Effector memory CD4-positive, alpha-beta T cell (primary cell): Measurements from ENCODE around the gene BTN3A1.
"Not testable (repeated sequence)": the region's sequence is repeated elsewhere in the genome, so short reads cannot be mapped to it uniquely, and the experiment has no call there.

ENCODE experiments used
- DNase-seq, 3 donors: peaks; one replicate each; pipeline ENCODE4 v3.0.0-alpha.2; 2020
- H3K27ac ChIP-seq: 2 replicates; pipeline ENCODE4 v1.7.0; 2013; ENCODE audit warnings: mild to moderate bottlenecking, low read length, moderate library complexity; ENCODE audit not compliant: insufficient read depth, poor library complexity, severe bottlenecking
- H3K27me3 ChIP-seq: replicated peaks from 2 replicates; pipeline ENCODE4 v1.7.0; 2013; ENCODE audit warnings: mild to moderate bottlenecking, low read length; ENCODE audit not compliant: insufficient read depth, control insufficient read depth, poor library complexity, severe bottlenecking
- H3K36me3 ChIP-seq: 2 replicates; pipeline ENCODE4 v1.7.0; 2013; ENCODE audit warnings: mild to moderate bottlenecking, low read length, moderate library complexity; ENCODE audit not compliant: control insufficient read depth, insufficient read depth
- H3K4me1 ChIP-seq: 2 replicates; pipeline ENCODE4 v1.7.0; 2013; ENCODE audit warnings: low read length, mild to moderate bottlenecking; ENCODE audit not compliant: control insufficient read depth, insufficient read depth, poor library complexity, severe bottlenecking
- H3K4me3 ChIP-seq: 2 replicates; pipeline ENCODE4 v1.7.0; 2013; ENCODE audit warnings: low read length, low read depth, mild to moderate bottlenecking; ENCODE audit not compliant: insufficient read depth, poor library complexity, severe bottlenecking
- H3K9me3 ChIP-seq: 2 replicates; pipeline ENCODE4 v1.7.0; 2013; ENCODE audit warnings: mild to moderate bottlenecking, low read length, moderate library complexity; ENCODE audit not compliant: control insufficient read depth

Gene BTN3A1

DNA sequence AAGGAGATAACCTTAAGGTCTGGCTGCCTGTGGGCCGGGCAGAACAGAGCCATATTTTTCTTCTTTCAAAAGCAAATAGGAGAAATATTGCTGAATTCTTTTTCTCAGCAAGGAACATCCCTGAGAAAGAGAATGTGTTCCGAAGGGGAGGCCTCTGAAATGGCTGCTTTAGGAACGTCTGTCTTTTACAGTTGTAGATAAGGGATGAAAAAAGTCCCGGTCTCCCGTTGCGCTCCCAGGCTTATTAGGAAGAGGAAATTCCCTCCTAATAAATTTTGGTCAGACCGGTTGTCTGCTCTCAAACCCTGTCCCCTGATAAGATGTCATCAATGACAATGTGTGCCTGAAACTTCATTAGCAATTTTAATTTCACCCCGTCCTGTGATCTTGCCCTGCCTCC lies 31.6 kb downstream of the BTN3A1 start:
- not testable (repeated sequence) for H3K9me3 ChIP-seq, DNase-seq, H3K27me3 ChIP-seq, H3K4me1 ChIP-seq, H3K4me3 ChIP-seq, H3K36me3 ChIP-seq, H3K27ac ChIP-seq

DNA sequence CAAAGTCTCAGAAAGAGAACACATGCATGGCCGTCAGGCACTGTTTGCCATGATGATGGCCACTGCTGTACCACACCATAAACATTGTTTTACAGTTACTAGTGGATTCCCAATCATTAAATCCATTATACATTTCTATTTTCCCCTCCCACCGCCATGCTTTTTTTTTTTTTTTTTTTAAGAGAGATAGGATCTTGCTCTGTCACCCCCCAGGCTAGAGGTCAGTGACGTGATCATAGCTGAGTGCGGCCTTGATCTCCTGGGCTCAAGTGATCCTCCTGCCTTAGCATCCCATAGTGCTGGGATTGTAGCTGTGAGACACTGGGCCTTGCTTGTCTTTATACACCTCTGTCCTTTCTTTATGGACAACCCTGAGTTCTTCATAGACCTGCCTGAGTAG lies 33.9 kb downstream of the BTN3A1 start:
- no peaks in the 10 kb centered on the region for H3K4me1 ChIP-seq
- H3K27me3 ChIP-seq: no peaks in the 10 kb centered on the region
- H3K36me3 ChIP-seq: no peaks in the 10 kb centered on the region
- no peak for DNase-seq
- no peak overlapping the region for H3K4me3 ChIP-seq
- H3K9me3 ChIP-seq: no peaks in the 10 kb centered on the region
- no peak overlapping the region for H3K27ac ChIP-seq

DNA sequence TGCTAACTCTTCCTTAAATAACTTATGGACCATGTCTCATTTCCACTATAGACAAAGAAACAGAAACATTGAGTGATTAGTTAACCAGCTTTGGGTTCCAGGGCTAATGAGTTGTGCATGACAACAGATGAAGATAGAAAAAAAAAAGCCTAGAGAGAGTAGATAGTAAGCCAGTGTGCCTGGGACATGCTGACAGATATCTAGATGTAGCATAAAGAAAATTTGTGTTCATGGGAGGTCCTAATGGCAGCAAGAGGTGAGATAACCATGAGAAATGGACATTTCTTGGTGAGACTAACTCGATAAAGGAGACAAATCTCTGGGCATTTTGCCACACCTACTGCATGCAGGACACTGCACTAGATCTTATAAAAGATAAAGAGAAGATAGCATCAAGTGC lies 35.5 kb downstream of the BTN3A1 start:
- H3K4me1 ChIP-seq: no peaks in the 10 kb centered on the region

DNA sequence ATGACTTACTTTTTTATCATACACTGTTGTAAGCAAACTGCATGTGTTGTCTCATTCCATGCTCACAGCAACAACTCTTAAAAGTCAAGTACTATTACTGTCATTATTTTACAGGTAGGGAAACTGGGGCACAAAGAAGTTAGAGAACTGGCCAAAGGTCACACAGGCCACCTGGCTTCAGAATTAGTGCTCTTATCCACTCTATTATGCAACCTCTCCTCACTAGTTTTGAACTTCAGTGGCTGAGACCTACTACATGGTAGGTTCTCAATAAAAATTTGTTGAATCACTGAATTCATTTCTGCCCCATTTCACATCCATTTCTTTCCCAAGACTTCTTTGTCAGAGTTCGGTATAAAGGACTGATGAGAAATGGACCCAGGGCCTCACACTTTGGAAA lies 35.9 kb downstream of the BTN3A1 start:
- Histone ChIP-seq H3K27me3 (no peaks in the 10 kb centered on the region), H3K4me3 (no peak overlapping the region), H3K36me3 (no peaks in the 10 kb centered on the region), H3K27ac (no peak overlapping the region), H3K4me1 (no peaks in the 10 kb centered on the region), H3K9me3 (no peaks in the 10 kb centered on the region)
- no peak for DNase-seq

More for the DNA sequence above, 35.5 kb downstream of the BTN3A1 start:
- H3K36me3 ChIP-seq: no peaks in the 10 kb centered on the region
- no peak overlapping the region for H3K27ac ChIP-seq
- no peak for DNase-seq
- no peaks in the 10 kb centered on the region for H3K27me3 ChIP-seq
- no peaks in the 10 kb centered on the region for H3K9me3 ChIP-seq
- no peak overlapping the region for H3K4me3 ChIP-seq

DNA sequence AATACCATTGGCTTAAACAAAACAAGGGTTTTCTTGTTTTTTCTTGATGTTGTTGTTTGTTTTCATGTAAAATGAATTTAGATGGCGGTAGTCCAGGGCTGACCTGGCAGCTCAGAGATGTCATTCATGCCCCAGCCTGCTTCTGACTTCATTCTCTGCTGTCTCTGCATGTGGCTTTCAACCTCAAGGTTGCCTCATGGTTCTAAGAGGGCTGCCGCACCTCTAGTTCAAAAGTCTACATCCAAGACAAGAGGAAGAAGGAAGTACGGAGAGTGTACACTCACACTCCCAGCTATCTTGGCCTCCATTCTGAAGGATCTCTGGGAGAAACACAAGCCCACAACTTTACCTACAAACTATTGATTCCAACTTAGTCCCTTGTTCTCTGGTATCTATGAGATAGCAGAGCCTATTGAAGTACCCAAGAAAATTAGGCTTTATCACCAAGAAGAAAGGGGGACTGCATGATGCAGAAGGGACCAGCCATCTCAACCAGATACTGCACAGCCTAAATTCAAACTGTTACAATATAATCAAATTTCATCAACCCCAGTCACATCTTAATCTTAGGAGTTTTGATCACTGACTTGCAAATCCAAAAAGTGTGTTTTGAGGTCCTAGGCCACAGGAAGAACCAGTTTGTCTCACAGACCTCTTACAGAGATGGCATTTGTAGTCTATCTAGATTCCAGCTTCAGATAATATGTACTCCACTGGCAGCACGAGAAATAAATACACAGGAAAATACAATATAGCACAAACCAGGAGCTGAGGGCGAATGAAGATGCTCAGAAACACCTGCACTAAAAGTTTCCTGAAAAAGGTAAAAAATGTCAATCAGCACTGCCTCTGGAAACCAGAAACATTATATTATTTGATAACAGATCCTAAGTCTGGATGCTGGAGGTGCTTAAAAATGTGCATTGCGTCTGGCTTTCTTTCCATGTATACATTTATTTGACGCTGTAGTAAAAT lies 37.4 kb downstream of the BTN3A1 start:
- Histone ChIP-seq H3K27me3 (no peaks in the 10 kb centered on the region), H3K4me1 (no peaks in the 10 kb centered on the region), H3K4me3 (peak overlapping the region; percentile 85), H3K27ac (peak overlapping the region; percentile 92), H3K36me3 (no peaks in the 10 kb centered on the region), H3K9me3 (no peaks in the 10 kb centered on the region)
- DNase-seq: no peak

DNA sequence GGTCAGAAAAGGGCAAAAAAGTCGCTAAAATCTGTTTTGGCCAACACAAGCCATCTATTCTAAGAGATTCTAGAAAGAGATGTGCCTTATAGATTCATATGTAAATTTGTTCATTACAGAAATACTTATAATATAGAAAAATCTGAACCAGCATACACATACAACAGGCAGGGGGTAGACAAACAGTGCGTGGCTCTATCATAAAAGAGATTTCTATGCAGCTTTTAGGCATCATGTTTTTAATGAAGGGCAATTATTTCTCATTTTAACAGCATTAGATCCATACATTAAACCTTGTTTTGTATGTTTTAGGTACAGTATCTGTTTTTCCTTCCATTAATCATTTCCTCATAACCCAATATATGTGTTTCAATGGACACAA lies 38.9 kb downstream of the BTN3A1 start:
- no peaks in the 10 kb centered on the region for H3K27me3 ChIP-seq
- H3K4me3 ChIP-seq: peak overlapping the region; percentile 85
- H3K36me3 ChIP-seq: peaks cover 15% of the 10 kb centered on the region
- H3K4me1 ChIP-seq: peaks cover 13% of the 10 kb centered on the region
- H3K9me3 ChIP-seq: no peaks in the 10 kb centered on the region
- H3K27ac ChIP-seq: peak overlapping the region; percentile 92
- DNase-seq: no peak

DNA sequence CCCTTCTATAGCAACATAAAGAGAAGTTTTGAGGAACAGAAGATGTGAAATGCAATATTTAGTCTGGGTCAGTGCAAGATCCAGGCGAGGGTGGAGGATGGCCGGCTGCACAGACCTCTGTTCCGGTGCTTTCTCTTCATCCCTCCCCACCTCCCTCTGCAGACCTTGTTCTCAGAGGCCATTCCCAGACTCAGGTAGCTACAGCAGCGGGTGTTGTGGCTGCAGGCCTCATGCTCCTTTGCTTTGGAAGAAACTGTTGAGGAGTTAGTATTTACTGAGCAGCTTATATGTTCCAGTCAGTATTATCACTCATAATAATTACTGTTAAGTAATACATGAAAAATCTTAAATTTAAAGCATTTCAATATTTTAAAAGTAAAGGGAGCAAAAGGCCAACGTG lies 39.9 kb downstream of the BTN3A1 start:
- DNase-seq: no peak
- H3K27me3 ChIP-seq: no peaks in the 10 kb centered on the region
- H3K4me3 ChIP-seq: peak overlapping the region; percentile 85
- H3K27ac ChIP-seq: peak overlapping the region; percentile 92
- peaks cover 23% of the 10 kb centered on the region for H3K4me1 ChIP-seq
- H3K36me3 ChIP-seq: peaks cover 17% of the 10 kb centered on the region
- no peaks in the 10 kb centered on the region for H3K9me3 ChIP-seq

DNA sequence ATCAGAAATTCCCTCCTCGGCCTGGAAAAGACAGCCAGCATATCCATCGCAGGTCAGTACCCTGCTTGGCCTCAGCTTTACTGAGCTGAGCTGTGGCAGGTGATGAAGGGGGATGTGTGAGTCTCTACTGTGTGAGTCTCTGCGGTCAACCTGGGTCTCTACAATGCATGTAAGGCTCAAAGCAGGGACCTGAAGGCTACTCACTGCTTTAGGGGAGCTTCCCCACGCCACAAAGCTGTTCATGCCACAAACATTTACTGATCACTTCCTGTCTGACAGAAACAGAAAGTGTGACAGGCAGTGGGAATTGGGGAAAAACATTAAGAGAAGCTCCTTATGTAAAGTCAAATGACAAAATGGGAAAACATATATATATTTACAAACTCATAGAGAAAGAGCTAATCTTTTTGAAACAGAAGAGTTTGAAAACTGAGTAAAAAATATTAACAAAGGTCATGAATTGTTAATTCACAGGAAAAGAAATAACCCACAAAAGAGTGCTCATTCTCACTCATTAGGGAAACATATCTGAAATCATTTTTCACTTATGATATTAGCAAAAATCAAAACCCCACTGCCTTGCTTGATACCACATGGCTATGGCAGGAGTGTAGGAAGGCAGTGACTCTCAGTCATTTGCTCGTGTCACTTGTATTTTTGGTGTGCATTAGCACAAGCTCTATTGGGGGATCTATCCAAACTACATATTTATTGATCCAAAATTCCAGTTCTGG lies 44.0 kb downstream of the BTN3A1 start:
- Histone ChIP-seq H3K4me1 (peaks cover 23% of the 10 kb centered on the region), H3K27me3 (no peaks in the 10 kb centered on the region), H3K36me3 (peaks cover 53% of the 10 kb centered on the region), H3K27ac (peak overlapping the region; percentile 45), H3K4me3 (no peak overlapping the region), H3K9me3 (no peaks in the 10 kb centered on the region)
- DNase-seq: peak in 2 of 3 donors; percentile 16 to 25

DNA sequence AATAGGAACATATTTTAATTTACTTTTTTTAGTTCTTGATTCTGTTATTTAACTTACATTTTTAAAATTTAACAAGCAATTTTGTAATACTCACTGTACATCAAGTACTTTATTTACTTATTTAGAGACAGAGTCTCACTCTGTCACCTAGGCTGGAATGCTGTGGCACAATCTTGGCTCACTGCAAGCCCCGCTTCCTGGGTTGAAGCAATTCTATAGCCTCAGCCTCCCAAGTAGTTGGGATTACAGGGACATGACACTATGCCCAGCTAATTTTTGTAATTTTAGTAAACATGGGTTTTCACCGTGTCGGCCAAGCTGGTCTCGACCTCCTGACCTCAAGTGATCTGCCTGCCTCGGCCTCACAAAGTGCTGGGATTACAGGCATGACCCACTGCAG lies 45.2 kb downstream of the BTN3A1 start:
- no peaks in the 10 kb centered on the region for H3K9me3 ChIP-seq
- H3K4me1 ChIP-seq: peaks cover 23% of the 10 kb centered on the region
- no peaks in the 10 kb centered on the region for H3K27me3 ChIP-seq
- no peak for DNase-seq
- H3K27ac ChIP-seq: no peak overlapping the region
- H3K4me3 ChIP-seq: no peak overlapping the region
- H3K36me3 ChIP-seq: peaks cover 57% of the 10 kb centered on the region

DNA sequence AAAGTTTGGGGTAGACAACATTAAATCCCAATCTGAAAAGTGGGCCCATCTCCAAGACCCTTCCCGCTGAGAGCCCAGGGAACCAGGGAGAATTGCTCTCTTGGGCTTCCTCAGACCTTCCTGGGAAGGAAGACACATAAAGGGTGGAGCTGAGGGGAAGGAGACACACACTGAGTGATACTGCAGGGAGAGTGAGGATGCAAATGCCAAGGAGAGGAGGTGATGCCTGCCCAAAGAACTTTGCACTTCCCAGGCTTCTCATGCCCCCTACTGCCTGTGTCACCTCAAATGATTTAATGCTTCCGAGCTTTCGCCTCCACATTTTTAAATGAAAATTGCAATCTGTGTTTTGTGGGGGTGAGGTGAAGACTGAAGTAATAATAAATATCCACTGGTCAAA lies 48.2 kb downstream of the BTN3A1 start:
- no peak for DNase-seq
- Histone ChIP-seq H3K27ac (no peak overlapping the region), H3K4me1 (peaks cover 17% of the 10 kb centered on the region), H3K27me3 (no peaks in the 10 kb centered on the region), H3K36me3 (peaks cover 50% of the 10 kb centered on the region), H3K9me3 (no peaks in the 10 kb centered on the region), H3K4me3 (no peak overlapping the region)
